SK-N-SH (cell line): ENCODE data around the gene NDUFC2. TPM values are rescaled to one million over a fixed set of nuclear protein-coding genes. Genes with fewer than 3 reads are reported as not detected.
"Not testable (repeated sequence)": the region's sequence is repeated elsewhere in the genome, so short reads cannot be mapped to it uniquely, and the experiment has no call there.

Experiments used
- CTCF ChIA-PET: fragments of 300-600, 350-600 bp; formaldehyde crosslinking; extraction: SDS; loops from one replicate; lab custom pipeline; 2021; lab: Yijun Ruan, JAX
- POLR2A ChIA-PET: fragments of 350-600 bp; sonication (Branson Sonifier 250); formaldehyde crosslinking; extraction: SDS; loops from one replicate; lab custom pipeline; 2020; ENCODE audit warnings: antibody characterized with exemption, inconsistent platforms; lab: Yijun Ruan, JAX
- DNase-seq: peaks from one replicate; pipeline ENCODE4 v3.0.0; 2012
- H2AFZ ChIP-seq: fragments of 200-600 bp; sonication (generic); 2 replicates; pipeline ENCODE4 v1.8.1; 2016; ENCODE audit warnings: antibody characterized with exemption, mild to moderate bottlenecking, low read depth
- H3F3A ChIP-seq: fragments of 200-600 bp; sonication (generic); replicated peaks from 2 replicates; pipeline ENCODE3; 2016; ENCODE audit warnings: antibody characterized with exemption, mild to moderate bottlenecking; ENCODE audit not compliant: insufficient read depth
- H3K27ac ChIP-seq, 2 experiments: fragments of 200-500 bp in 1 of 2; fragments of 200-600 bp in 1 of 2; sonication (Bioruptor generic) in 1 of 2; sonication (generic), shearing (Covaris generic) in 1 of 2; 2 replicates each; pipeline versions ENCODE4 v1.5.1 to v1.6.1; 2014 to 2016; ENCODE audit warnings: low read depth in 2 of 2, inconsistent platforms in 1 of 2, low read length in 1 of 2, mild to moderate bottlenecking in 1 of 2, mixed read lengths in 1 of 2
- H3K27me3 ChIP-seq: fragments of 200-600 bp; sonication (generic), shearing (Covaris generic); 2 replicates; pipeline ENCODE4 v1.6.1; 2016; ENCODE audit warnings: mixed run types; ENCODE audit not compliant: insufficient read depth
- H3K36me3 ChIP-seq, 2 experiments: fragments of 200-500 bp in 1 of 2; fragments of 200-600 bp in 1 of 2; sonication (Bioruptor generic) in 1 of 2; sonication (generic) in 1 of 2; replicated peaks in 1 of 2; 2 replicates each; pipeline versions ENCODE3 to v1.5.1; 2014 to 2016; ENCODE audit warnings: low read length in 1 of 2, mild to moderate bottlenecking in 1 of 2; ENCODE audit not compliant: insufficient read depth in 2 of 2, control insufficient read depth in 1 of 2
- H3K4me1 ChIP-seq, 2 experiments: fragments of 200-500 bp in 1 of 2; fragments of 200-600 bp in 1 of 2; sonication (Bioruptor generic) in 1 of 2; sonication (generic), shearing (Covaris generic) in 1 of 2; 2 replicates each; pipeline versions ENCODE4 v1.5.1 to v1.6.1; 2014 to 2016; ENCODE audit warnings: low read depth in 1 of 2, low read length in 1 of 2, mixed run types in 1 of 2; ENCODE audit not compliant: insufficient read depth in 2 of 2, control insufficient read depth in 1 of 2
- H3K4me2 ChIP-seq: fragments of 200-600 bp; sonication (generic), shearing (Covaris generic); 2 replicates; pipeline ENCODE4 v1.6.1; 2017; ENCODE audit warnings: mixed run types
- H3K4me3 ChIP-seq, 2 experiments: fragments of 200-500 bp in 1 of 2; fragments of 200-600 bp in 1 of 2; sonication (Bioruptor generic) in 1 of 2; sonication (generic), shearing (Covaris generic) in 1 of 2; 2 replicates each; pipeline versions ENCODE4 v1.5.1 to v1.8.1; 2014 to 2016; ENCODE audit warnings: low read depth in 2 of 2, inconsistent platforms in 1 of 2, low read length in 1 of 2, mild to moderate bottlenecking in 1 of 2, mixed read lengths in 1 of 2, moderate library complexity in 1 of 2
- H3K79me2 ChIP-seq: fragments of 200-600 bp; sonication (generic); 2 replicates; pipeline ENCODE4 v1.8.1; 2017; ENCODE audit warnings: mild to moderate bottlenecking; ENCODE audit not compliant: insufficient read depth
- H3K9ac ChIP-seq: fragments of 200-600 bp; sonication (generic); 2 replicates; pipeline ENCODE4 v1.6.1; 2017; ENCODE audit warnings: mixed run types
- H3K9me2 ChIP-seq: fragments of 200-600 bp; sonication (generic); 2 replicates; pipeline ENCODE4 v1.6.1; 2017; ENCODE audit warnings: mixed run types
- H3K9me3 ChIP-seq: fragments of 200-600 bp; sonication (generic); 2 replicates; pipeline ENCODE4 v1.6.1; 2017; ENCODE audit warnings: mixed run types, mild to moderate bottlenecking, moderate library complexity
- H4K20me1 ChIP-seq: fragments of 200-600 bp; sonication (generic); 2 replicates; pipeline ENCODE4 v1.6.1; 2017; ENCODE audit warnings: mild to moderate bottlenecking, mixed run types; ENCODE audit not compliant: insufficient read depth
- FOSL2 ChIP-seq: IDR thresholded peaks from 2 replicates; pipeline ENCODE4 v1.4.0; 2012; ENCODE audit warnings: low read depth, mild to moderate bottlenecking, moderate library complexity, borderline replicate concordance
- MXI1 ChIP-seq: IDR thresholded peaks from 2 replicates; pipeline ENCODE4 v1.6.1; 2012; ENCODE audit warnings: mild to moderate bottlenecking, low read depth, low read length, improper control_type of control experiment
- NFIC ChIP-seq: IDR thresholded peaks from 2 replicates; pipeline ENCODE4 v1.4.0; 2012; ENCODE audit warnings: borderline replicate concordance
- RCOR1 ChIP-seq: fragments of 150-350 bp; IDR thresholded peaks from 2 replicates; pipeline ENCODE4 v1.6.1; 2017; ENCODE audit warnings: antibody characterized with exemption, low read length
- SIN3A ChIP-seq: IDR thresholded peaks from 2 replicates; pipeline ENCODE4 v1.6.1; 2012; ENCODE audit warnings: low read depth, mild to moderate bottlenecking, low read length, moderate library complexity, borderline replicate concordance
- USF2 ChIP-seq: fragments of 150-350 bp; IDR thresholded peaks from 2 replicates; pipeline ENCODE4 v1.6.1; 2017; ENCODE audit warnings: antibody characterized with exemption, low read length, low read depth, borderline replicate concordance
- WGBS: methylation state at CpG from one replicate; pipeline ENCODE4 v1.1.6; 2017; ENCODE audit warnings: low lambda C conversion rate; 5-methylcytosine and 5-hydroxymethylcytosine counted together
- polyA plus RNA-seq, 3 experiments: library from polyadenylated mRNA; depleted of rRNA; stranded (reverse); fragments of >200 nt; gene quantifications; 2 replicates each; pipeline ENCODE4 v1.2.3, GENCODE V29; 2012

Gene NDUFC2
- polyA plus RNA-seq, 1 of the 3 experiments (the other 2 are of a cell fraction), result 235 TPM

GRCh38 chr11:78086521-78087074 lies 6.9 kb upstream of the NDUFC2 start:
- H3K4me1 ChIP-seq, POLR2A ChIA-PET, H4K20me1 ChIP-seq, H2AFZ ChIP-seq, H3K4me3 ChIP-seq, H3K9me3 ChIP-seq, H3K36me3 ChIP-seq, H3K9ac ChIP-seq, H3K79me2 ChIP-seq, CTCF ChIA-PET, H3K27ac ChIP-seq, H3K27me3 ChIP-seq, H3K4me2 ChIP-seq, H3F3A ChIP-seq, DNase-seq, H3K9me2 ChIP-seq: not testable (repeated sequence)
- 87% methylated on average over 6 of the region's 6 CpGs for WGBS

- ChIA-PET POLR2A (no interaction called here), CTCF (no interaction called here)
- Histone ChIP-seq H3K9ac (no peak overlapping the region), H3K36me3 (no peaks in the 10 kb centered on the region), H3K27me3 (no peaks in the 10 kb centered on the region), H3K79me2 (no peaks in the 10 kb centered on the region), H3F3A (no peaks in the 10 kb centered on the region), H3K4me3 (no peak overlapping the region), H2AFZ (no peak overlapping the region), H3K4me1 (no peaks in the 10 kb centered on the region), H4K20me1 (no peaks in the 10 kb centered on the region), H3K27ac (no peak overlapping the region), H3K9me2 (no peaks in the 10 kb centered on the region), H3K9me3 (no peaks in the 10 kb centered on the region), H3K4me2 (no peak overlapping the region)
- no peak for DNase-seq
- WGBS, result 60% methylated on average over 3 of the region's 3 CpGs
- TF ChIP-seq FOSL2 (no peak), MXI1 (no peak), USF2 (no peak), NFIC (peak; percentile 37)
Observed at GRCh38 chr11:78085972-78086371, 6.3 kb upstream of the NDUFC2 start.

DNA sequence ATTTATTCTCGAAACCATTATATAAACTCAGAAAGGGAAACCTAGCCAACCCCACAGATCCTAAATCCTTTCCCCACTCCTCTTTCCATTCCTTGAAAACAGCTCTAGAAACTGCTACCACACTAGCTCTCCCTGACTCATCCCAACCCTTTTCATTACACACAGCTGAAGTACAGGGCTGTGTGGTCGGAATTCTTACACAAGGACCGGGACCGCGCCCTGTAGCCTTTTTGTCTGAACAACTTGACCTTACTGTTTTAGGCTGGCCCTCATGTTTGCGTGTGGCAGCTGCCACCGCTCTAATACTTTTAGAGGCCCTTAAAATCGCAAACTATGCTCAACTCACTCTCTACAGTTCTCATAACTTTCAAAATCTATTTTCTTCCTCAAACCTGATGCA lies 4.8 kb upstream of the NDUFC2 start:
- H3F3A ChIP-seq, H3K9me2 ChIP-seq, POLR2A ChIA-PET, H3K27me3 ChIP-seq, H3K4me2 ChIP-seq, DNase-seq, H3K79me2 ChIP-seq, H4K20me1 ChIP-seq, H3K4me3 ChIP-seq, H3K36me3 ChIP-seq, H2AFZ ChIP-seq, H3K9me3 ChIP-seq, H3K27ac ChIP-seq, H3K4me1 ChIP-seq, H3K9ac ChIP-seq: not testable (repeated sequence)
- 84% methylated on average over 8 of the region's 8 CpGs for WGBS
- CTCF ChIA-PET, result interaction anchor here (1.5 kb wide), 1 partner anchor 479 kb away, joined by 3 read pairs; no protein-coding TSS in a partner anchor

- no peak overlapping the region for H3K27ac ChIP-seq
- peaks cover 8 to 13% of the 10 kb centered on the region in 2 experiments; a peak in 2 of 4 replicates for H3K4me1 ChIP-seq
- 83% methylated on average over 2 of the region's 4 CpGs for WGBS
Observed at GRCh38 chr11:78083021-78083420, 3.4 kb upstream of the NDUFC2 start.

More at GRCh38 chr11:78083021-78083420, 3.4 kb upstream of the NDUFC2 start:
- Histone ChIP-seq H3K9me3 (no peaks in the 10 kb centered on the region), H3K4me2 (no peak overlapping the region), H3K36me3 (no peaks in the 10 kb centered on the region), H3K27me3 (no peaks in the 10 kb centered on the region), H3K79me2 (peaks cover 17% of the 10 kb centered on the region), H2AFZ (no peak overlapping the region), H3K4me3 (no peak overlapping the region), H3F3A (peaks cover 7% of the 10 kb centered on the region), H3K9ac (no peak overlapping the region), H4K20me1 (no peaks in the 10 kb centered on the region), H3K9me2 (no peaks in the 10 kb centered on the region)
- POLR2A ChIA-PET, result no interaction called here
- CTCF ChIA-PET, result no interaction called here
- no peak for TF ChIP-seq SIN3A
- no peak for TF ChIP-seq RCOR1
- DNase-seq, result no peak
